ENCODE results near the gene OCA2.

GRCh38 chr15:27970661-27971392 is 128.3 kb downstream of the OCA2 start:
- TF ChIP-seq CTCF (IDR thresholded peaks at IDR 0.05), result no peak
- no peak for TF ChIP-seq POLR2A (IDR thresholded peaks at IDR 0.05)
